ENCODE measurements around the gene MTF2. TPM values are rescaled to one million over a fixed set of nuclear protein-coding genes. Genes with fewer than 3 reads are reported as not detected.

Gene MTF2
- total RNA-seq, 1 experiment from 2014 or later, result 47.1 TPM

GRCh38 chr1:93151474-93151873, 72.4 kb downstream of the MTF2 start:
- intact Hi-C loops (cut with micrococcal nuclease; ENCODE audit: unreplicated experiment), result no loop called here
- Mint-ChIP-seq H3K9me3 (ENCODE audit: low read depth, unreplicated experiment) (no peaks in the 10 kb centered on the region), H3K4me1 (ENCODE audit: low read depth, unreplicated experiment) (no peaks in the 10 kb centered on the region), H3K27ac (ENCODE audit: unreplicated experiment) (no peak overlapping the region), H3K36me3 (ENCODE audit: insufficient read depth, unreplicated experiment) (peaks cover 32% of the 10 kb centered on the region), H3K4me3 (ENCODE audit: low read depth, unreplicated experiment) (no peak overlapping the region), H3K27me3 (ENCODE audit: unreplicated experiment) (no peaks in the 10 kb centered on the region)
- TF ChIP-seq CTCF (IDR thresholded peaks at IDR 0.05; ENCODE audit: unreplicated experiment), result no peak
- DNase-seq, result no peak
- CTCF ChIA-PET, result no interaction called here
- BruUV-seq (replicated peaks), result no TSS peak

GRCh38 chr1:93152835-93153234, 73.8 kb downstream of the MTF2 start:
- Mint-ChIP-seq H3K36me3 (ENCODE audit: insufficient read depth, unreplicated experiment) (peaks cover 33% of the 10 kb centered on the region), H3K9me3 (ENCODE audit: low read depth, unreplicated experiment) (no peaks in the 10 kb centered on the region), H3K27me3 (ENCODE audit: unreplicated experiment) (no peaks in the 10 kb centered on the region), H3K4me3 (ENCODE audit: low read depth, unreplicated experiment) (no peak overlapping the region), H3K27ac (ENCODE audit: unreplicated experiment) (no peak overlapping the region), H3K4me1 (ENCODE audit: low read depth, unreplicated experiment) (no peaks in the 10 kb centered on the region)
- intact Hi-C loops (cut with micrococcal nuclease; ENCODE audit: unreplicated experiment), result no loop called here
- no peak for DNase-seq
- CTCF ChIA-PET, result no interaction called here
- no TSS peak for BruUV-seq (replicated peaks)
- TF ChIP-seq CTCF (IDR thresholded peaks at IDR 0.05; ENCODE audit: unreplicated experiment), result no peak

- no peak overlapping the region for H3K27ac Mint-ChIP-seq (ENCODE audit: unreplicated experiment)
- no peak overlapping the region for H3K4me3 Mint-ChIP-seq (ENCODE audit: low read depth, unreplicated experiment)
- CTCF ChIA-PET, result no interaction called here
- no peak for DNase-seq
- intact Hi-C loops (cut with micrococcal nuclease; ENCODE audit: unreplicated experiment), result no loop called here
- TF ChIP-seq CTCF (IDR thresholded peaks at IDR 0.05; ENCODE audit: unreplicated experiment), result no peak
- no peaks in the 10 kb centered on the region for H3K27me3 Mint-ChIP-seq (ENCODE audit: unreplicated experiment)
- no peaks in the 10 kb centered on the region for H3K4me1 Mint-ChIP-seq (ENCODE audit: low read depth, unreplicated experiment)
- H3K36me3 Mint-ChIP-seq (ENCODE audit: insufficient read depth, unreplicated experiment), result peaks cover 31% of the 10 kb centered on the region
- no TSS peak for BruUV-seq (replicated peaks)
- no peaks in the 10 kb centered on the region for H3K9me3 Mint-ChIP-seq (ENCODE audit: low read depth, unreplicated experiment)
Measured at GRCh38 chr1:93154898-93155297, 75.8 kb downstream of the MTF2 start.

- CTCF ChIA-PET, result interaction anchor here (0.7 kb wide), 1 partner anchor 42 kb away, joined by 8 read pairs; no protein-coding TSS in a partner anchor
- intact Hi-C loops (cut with micrococcal nuclease; ENCODE audit: unreplicated experiment), result no loop called here
- no TSS peak for BruUV-seq (replicated peaks)
Measured at GRCh38 chr1:93155335-93155734, 76.3 kb downstream of the MTF2 start.

More at GRCh38 chr1:93155335-93155734, 76.3 kb downstream of the MTF2 start:
- Mint-ChIP-seq H3K27ac (ENCODE audit: unreplicated experiment) (no peak overlapping the region), H3K4me3 (ENCODE audit: low read depth, unreplicated experiment) (no peak overlapping the region), H3K36me3 (ENCODE audit: insufficient read depth, unreplicated experiment) (peaks cover 31% of the 10 kb centered on the region), H3K9me3 (ENCODE audit: low read depth, unreplicated experiment) (no peaks in the 10 kb centered on the region), H3K27me3 (ENCODE audit: unreplicated experiment) (no peaks in the 10 kb centered on the region), H3K4me1 (ENCODE audit: low read depth, unreplicated experiment) (no peaks in the 10 kb centered on the region)
- DNase-seq, result no peak
- no peak for TF ChIP-seq CTCF (IDR thresholded peaks at IDR 0.05; ENCODE audit: unreplicated experiment)

Measured in Calu3 (cell line).